Nephron progenitor cell (in vitro differentiated cells): ENCODE measurements around the gene CALU.

Experiments
- DNase-seq: peaks from one replicate; pipeline ENCODE4 v3.0.0; 2021
- H3K27ac Mint-ChIP-seq: 2 replicates; pipeline ENCODE4 v1.8.0; 2021; ENCODE audit warnings: mild to moderate bottlenecking, moderate library complexity, mixed read lengths
- H3K27me3 Mint-ChIP-seq: 2 replicates; pipeline ENCODE4 v1.8.0; 2021; ENCODE audit warnings: mild to moderate bottlenecking, low read depth, mixed read lengths; ENCODE audit not compliant: poor library complexity
- H3K36me3 Mint-ChIP-seq: 2 replicates; pipeline ENCODE4 v1.8.0; 2021; ENCODE audit warnings: low read depth, mixed read lengths
- H3K4me1 Mint-ChIP-seq: 2 replicates; pipeline ENCODE4 v1.8.0; 2021; ENCODE audit warnings: mixed read lengths
- H3K4me3 Mint-ChIP-seq: 2 replicates; pipeline ENCODE4 v1.8.0; 2021; ENCODE audit warnings: mild to moderate bottlenecking, moderate library complexity, mixed read lengths
- H3K9me3 Mint-ChIP-seq: 2 replicates; pipeline ENCODE4 v1.8.0; 2021; ENCODE audit warnings: mild to moderate bottlenecking, moderate library complexity, mixed read lengths
- TF ChIP-seq, protein P1 (sequence below): fragments of 200-600 bp; sonication (generic); IDR thresholded peaks from 2 replicates; pipeline ENCODE4 v1.5.0; 2021; ENCODE audit warnings: antibody characterized with exemption

The CALU gene

DNA sequence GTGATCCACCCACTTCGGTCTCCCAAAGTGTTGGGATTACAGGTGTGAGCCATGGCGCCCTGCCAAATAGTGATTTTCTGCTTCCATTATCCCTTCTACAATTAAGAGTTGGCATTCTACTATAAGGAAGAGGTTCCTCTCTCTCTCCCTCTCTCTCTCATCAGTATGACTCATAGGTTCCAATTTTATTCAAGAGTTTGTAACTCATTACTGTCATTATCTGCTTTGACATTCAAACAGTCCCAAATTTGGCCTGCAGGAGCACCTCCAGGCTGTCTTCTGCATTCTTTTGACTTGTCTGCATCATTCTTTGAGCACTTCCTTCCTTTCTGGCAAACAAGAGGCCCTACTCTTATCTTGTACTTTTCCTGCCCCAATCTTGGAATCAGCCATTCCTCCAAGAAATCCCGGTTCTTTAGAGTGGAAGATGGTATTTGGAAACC is 33.2 kb upstream of the CALU start:
- TF ChIP-seq, protein P1, sequence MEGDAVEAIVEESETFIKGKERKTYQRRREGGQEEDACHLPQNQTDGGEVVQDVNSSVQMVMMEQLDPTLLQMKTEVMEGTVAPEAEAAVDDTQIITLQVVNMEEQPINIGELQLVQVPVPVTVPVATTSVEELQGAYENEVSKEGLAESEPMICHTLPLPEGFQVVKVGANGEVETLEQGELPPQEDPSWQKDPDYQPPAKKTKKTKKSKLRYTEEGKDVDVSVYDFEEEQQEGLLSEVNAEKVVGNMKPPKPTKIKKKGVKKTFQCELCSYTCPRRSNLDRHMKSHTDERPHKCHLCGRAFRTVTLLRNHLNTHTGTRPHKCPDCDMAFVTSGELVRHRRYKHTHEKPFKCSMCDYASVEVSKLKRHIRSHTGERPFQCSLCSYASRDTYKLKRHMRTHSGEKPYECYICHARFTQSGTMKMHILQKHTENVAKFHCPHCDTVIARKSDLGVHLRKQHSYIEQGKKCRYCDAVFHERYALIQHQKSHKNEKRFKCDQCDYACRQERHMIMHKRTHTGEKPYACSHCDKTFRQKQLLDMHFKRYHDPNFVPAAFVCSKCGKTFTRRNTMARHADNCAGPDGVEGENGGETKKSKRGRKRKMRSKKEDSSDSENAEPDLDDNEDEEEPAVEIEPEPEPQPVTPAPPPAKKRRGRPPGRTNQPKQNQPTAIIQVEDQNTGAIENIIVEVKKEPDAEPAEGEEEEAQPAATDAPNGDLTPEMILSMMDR: no peak
- H3K27me3 Mint-ChIP-seq: peaks cover 25% of the 10 kb centered on the region
- H3K36me3 Mint-ChIP-seq: no peaks in the 10 kb centered on the region
- H3K9me3 Mint-ChIP-seq: no peaks in the 10 kb centered on the region
- no peaks in the 10 kb centered on the region for H3K4me1 Mint-ChIP-seq
- H3K4me3 Mint-ChIP-seq: no peak overlapping the region
- no peak for DNase-seq
- H3K27ac Mint-ChIP-seq: no peak overlapping the region

DNA sequence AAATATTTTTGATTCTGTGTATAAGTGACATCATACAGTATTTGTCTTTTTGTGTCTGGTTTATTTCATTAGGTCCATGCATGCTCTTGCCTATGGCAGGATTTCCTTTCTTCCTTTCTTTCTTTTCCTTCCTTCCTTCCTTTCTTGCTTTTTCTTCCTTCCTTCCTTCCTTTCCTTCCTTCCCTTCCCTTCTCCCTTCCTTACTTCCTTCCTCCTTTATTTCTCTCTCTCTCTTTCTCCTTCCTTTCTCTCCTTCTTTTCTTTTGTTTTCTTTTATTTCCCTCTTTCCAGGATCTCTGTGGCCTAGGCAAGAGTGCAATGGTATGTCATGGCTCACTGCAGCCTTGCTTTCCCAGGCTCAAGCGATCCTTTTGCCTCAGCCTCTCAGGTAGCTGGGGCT is 31.4 kb upstream of the CALU start:
- H3K9me3 Mint-ChIP-seq: peaks cover 4% of the 10 kb centered on the region
- no peaks in the 10 kb centered on the region for H3K36me3 Mint-ChIP-seq
- no peak overlapping the region for H3K4me3 Mint-ChIP-seq
- no peak for DNase-seq
- H3K27ac Mint-ChIP-seq: no peak overlapping the region
- peaks cover 23% of the 10 kb centered on the region for H3K27me3 Mint-ChIP-seq
- no peaks in the 10 kb centered on the region for H3K4me1 Mint-ChIP-seq
- TF ChIP-seq, protein P1: no peak

GRCh38 chr7:128708235-128708634 is 30.9 kb upstream of the CALU start:
- no peak for DNase-seq
- H3K27ac Mint-ChIP-seq: no peak overlapping the region
- H3K27me3 Mint-ChIP-seq: peaks cover 20% of the 10 kb centered on the region
- no peak overlapping the region for H3K4me3 Mint-ChIP-seq
- H3K36me3 Mint-ChIP-seq: no peaks in the 10 kb centered on the region
- no peaks in the 10 kb centered on the region for H3K4me1 Mint-ChIP-seq
- TF ChIP-seq, protein P1: no peak
- peaks cover 4% of the 10 kb centered on the region for H3K9me3 Mint-ChIP-seq

DNA sequence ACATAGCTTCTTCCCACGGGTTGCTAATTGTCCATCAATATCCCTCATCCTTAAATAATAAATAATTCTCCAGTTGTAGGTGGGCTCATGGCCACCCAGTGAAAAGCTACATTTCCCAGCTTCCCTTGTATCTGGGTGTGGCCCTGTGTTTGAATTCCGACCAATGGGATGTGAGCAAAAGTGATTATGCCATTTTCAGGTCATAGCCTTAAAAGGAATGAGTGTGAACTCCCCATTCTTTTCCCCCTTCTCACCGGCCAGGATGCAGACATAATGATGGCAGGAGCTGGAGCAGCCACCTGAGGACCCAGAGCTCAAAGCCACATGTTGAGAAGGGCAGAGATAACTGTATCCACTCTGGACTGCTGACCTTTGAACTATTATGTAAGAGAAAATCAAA is 30.3 kb upstream of the CALU start:
- no peak overlapping the region for H3K4me3 Mint-ChIP-seq
- TF ChIP-seq, protein P1: no peak
- peaks cover 14% of the 10 kb centered on the region for H3K27me3 Mint-ChIP-seq
- no peaks in the 10 kb centered on the region for H3K4me1 Mint-ChIP-seq
- H3K36me3 Mint-ChIP-seq: no peaks in the 10 kb centered on the region
- DNase-seq: no peak
- H3K9me3 Mint-ChIP-seq: peaks cover 4% of the 10 kb centered on the region
- no peak overlapping the region for H3K27ac Mint-ChIP-seq

GRCh38 chr7:128710481-128710880 is 28.7 kb upstream of the CALU start:
- H3K27ac Mint-ChIP-seq: no peak overlapping the region
- peaks cover 6% of the 10 kb centered on the region for H3K4me1 Mint-ChIP-seq
- DNase-seq: no peak
- peaks cover 11% of the 10 kb centered on the region for H3K27me3 Mint-ChIP-seq
- H3K9me3 Mint-ChIP-seq: peaks cover 4% of the 10 kb centered on the region
- H3K4me3 Mint-ChIP-seq: no peak overlapping the region
- no peaks in the 10 kb centered on the region for H3K36me3 Mint-ChIP-seq
- TF ChIP-seq, protein P1: no peak

- TF ChIP-seq, protein P1: no peak
- Mint-ChIP-seq H3K9me3 (peaks cover 4% of the 10 kb centered on the region), H3K27ac (no peak overlapping the region), H3K27me3 (peaks cover 25% of the 10 kb centered on the region), H3K4me3 (no peak overlapping the region), H3K36me3 (no peaks in the 10 kb centered on the region), H3K4me1 (peaks cover 8% of the 10 kb centered on the region)
- DNase-seq: no peak
Measured at GRCh38 chr7:128713794-128714193, 25.4 kb upstream of the CALU start.
